ENCODE results near the gene PPP2R1A. TPM values are rescaled to one million over a fixed set of nuclear protein-coding genes. Genes with fewer than 3 reads are reported as not detected.
"Not testable (repeated sequence)": the region's sequence is repeated elsewhere in the genome, so short reads cannot be mapped to it uniquely, and the experiment has no call there.

PPP2R1A gene
- total RNA-seq, 1 experiment from 2014 or later, result 278 TPM

- in situ Hi-C loops (cut with HindIII; ENCODE audit: low pct_unique_long_range_greater_than_20kb, low sequenced_read_pairs), result no loop called here
- no peak for DNase-seq (ENCODE audit: low read depth)
These were observed 8.1 kb downstream of the PPP2R1A start for GRCh38 chr19:52197964-52198363.

- in situ Hi-C loops (cut with HindIII; ENCODE audit: low pct_unique_long_range_greater_than_20kb, low sequenced_read_pairs), result no loop called here
These were observed 8.8 kb downstream of the PPP2R1A start for GRCh38 chr19:52198678-52199077.

GRCh38 chr19:52200044-52200443, 10.2 kb downstream of the PPP2R1A start:
- DNase-seq (ENCODE audit: low read depth), result no peak
- in situ Hi-C loops (cut with HindIII; ENCODE audit: low pct_unique_long_range_greater_than_20kb, low sequenced_read_pairs), result no loop called here

More at GRCh38 chr19:52198678-52199077, 8.8 kb downstream of the PPP2R1A start:
- no peak for DNase-seq (ENCODE audit: low read depth)

- in situ Hi-C loops (cut with HindIII; ENCODE audit: low pct_unique_long_range_greater_than_20kb, low sequenced_read_pairs); DNase-seq (ENCODE audit: low read depth): not testable (repeated sequence)
These were observed 11.0 kb downstream of the PPP2R1A start for GRCh38 chr19:52200755-52201391.

- DNase-seq (ENCODE audit: low read depth), result no peak
- in situ Hi-C loops (cut with HindIII; ENCODE audit: low pct_unique_long_range_greater_than_20kb, low sequenced_read_pairs), result no loop called here
These were observed 16.6 kb downstream of the PPP2R1A start for GRCh38 chr19:52206481-52206880.

GRCh38 chr19:52211203-52211602, 21.4 kb downstream of the PPP2R1A start:
- in situ Hi-C loops (cut with HindIII; ENCODE audit: low pct_unique_long_range_greater_than_20kb, low sequenced_read_pairs), result no loop called here
- no peak for DNase-seq (ENCODE audit: low read depth)

GRCh38 chr19:52211926-52212571, 22.2 kb downstream of the PPP2R1A start:
- in situ Hi-C loops (cut with HindIII; ENCODE audit: low pct_unique_long_range_greater_than_20kb, low sequenced_read_pairs), result no loop called here
- no peak for DNase-seq (ENCODE audit: low read depth)

- in situ Hi-C loops (cut with HindIII; ENCODE audit: low pct_unique_long_range_greater_than_20kb, low sequenced_read_pairs), result no loop called here
- DNase-seq (ENCODE audit: low read depth), result no peak
These were observed 22.9 kb downstream of the PPP2R1A start for GRCh38 chr19:52212572-52213255.

GRCh38 chr19:52214241-52214640, 24.4 kb downstream of the PPP2R1A start:
- no peak for DNase-seq (ENCODE audit: low read depth)
- in situ Hi-C loops (cut with HindIII; ENCODE audit: low pct_unique_long_range_greater_than_20kb, low sequenced_read_pairs), result no loop called here

- in situ Hi-C loops (cut with HindIII; ENCODE audit: low pct_unique_long_range_greater_than_20kb, low sequenced_read_pairs), result no loop called here
- DNase-seq (ENCODE audit: low read depth), result no peak
These were observed 26.5 kb downstream of the PPP2R1A start for GRCh38 chr19:52216401-52216800.

- in situ Hi-C loops (cut with HindIII; ENCODE audit: low pct_unique_long_range_greater_than_20kb, low sequenced_read_pairs), result no loop called here
- no peak for DNase-seq (ENCODE audit: low read depth)
These were observed 27.7 kb downstream of the PPP2R1A start for GRCh38 chr19:52217576-52217975.

GRCh38 chr19:52219611-52220010, 29.8 kb downstream of the PPP2R1A start:
- in situ Hi-C loops (cut with HindIII; ENCODE audit: low pct_unique_long_range_greater_than_20kb, low sequenced_read_pairs), result no loop called here
- DNase-seq (ENCODE audit: low read depth), result no peak

- no peak for DNase-seq (ENCODE audit: low read depth)
- in situ Hi-C loops (cut with HindIII; ENCODE audit: low pct_unique_long_range_greater_than_20kb, low sequenced_read_pairs), result no loop called here
These were observed 31.2 kb downstream of the PPP2R1A start for GRCh38 chr19:52221031-52221430.

- DNase-seq (ENCODE audit: low read depth), result no peak
- in situ Hi-C loops (cut with HindIII; ENCODE audit: low pct_unique_long_range_greater_than_20kb, low sequenced_read_pairs), result no loop called here
These were observed 32.1 kb downstream of the PPP2R1A start for GRCh38 chr19:52221831-52222375.

- DNase-seq (ENCODE audit: low read depth), result no peak
- in situ Hi-C loops (cut with HindIII; ENCODE audit: low pct_unique_long_range_greater_than_20kb, low sequenced_read_pairs), result no loop called here
These were observed 34.4 kb downstream of the PPP2R1A start for GRCh38 chr19:52224211-52224610.

GRCh38 chr19:52226652-52227051, 36.8 kb downstream of the PPP2R1A start:
- DNase-seq (ENCODE audit: low read depth), result no peak
- in situ Hi-C loops (cut with HindIII; ENCODE audit: low pct_unique_long_range_greater_than_20kb, low sequenced_read_pairs), result no loop called here

- in situ Hi-C loops (cut with HindIII; ENCODE audit: low pct_unique_long_range_greater_than_20kb, low sequenced_read_pairs), result no loop called here
- DNase-seq (ENCODE audit: low read depth), result no peak
These were observed 37.5 kb downstream of the PPP2R1A start for GRCh38 chr19:52227196-52227940.

GRCh38 chr19:52227980-52228379, 38.1 kb downstream of the PPP2R1A start:
- in situ Hi-C loops (cut with HindIII; ENCODE audit: low pct_unique_long_range_greater_than_20kb, low sequenced_read_pairs), result no loop called here

GRCh38 chr19:52229524-52229923, 39.7 kb downstream of the PPP2R1A start:
- DNase-seq (ENCODE audit: low read depth), result no peak
- in situ Hi-C loops (cut with HindIII; ENCODE audit: low pct_unique_long_range_greater_than_20kb, low sequenced_read_pairs), result no loop called here

More at GRCh38 chr19:52227980-52228379, 38.1 kb downstream of the PPP2R1A start:
- no peak for DNase-seq (ENCODE audit: low read depth)

Measured in Caki2 (cell line).